Measurements from ENCODE around the gene SELENOW.

- TF ChIP-seq CTCF (IDR thresholded peaks at IDR 0.05) (no peak), POLR2A (IDR thresholded peaks at IDR 0.05) (no peak)
These were observed 24.1 kb downstream of the SELENOW start for GRCh38 chr19:47802521-47803043.

Measured in lower leg skin (tissue), 3 donors.